GM19239 (cell line): ENCODE data around the gene PEX26.

Source experiments
- DNase-seq: peaks from one replicate; pipeline ENCODE4 v3.0.0; 2011; ENCODE audit warnings: low spot score; ENCODE audit not compliant: insufficient read length
- FAIRE-seq: peaks from 2 replicates; lab custom pipeline; 2011; peaks lifted over from hg19 to GRCh38; lab: Jason Lieb, UNC

Gene PEX26

DNA sequence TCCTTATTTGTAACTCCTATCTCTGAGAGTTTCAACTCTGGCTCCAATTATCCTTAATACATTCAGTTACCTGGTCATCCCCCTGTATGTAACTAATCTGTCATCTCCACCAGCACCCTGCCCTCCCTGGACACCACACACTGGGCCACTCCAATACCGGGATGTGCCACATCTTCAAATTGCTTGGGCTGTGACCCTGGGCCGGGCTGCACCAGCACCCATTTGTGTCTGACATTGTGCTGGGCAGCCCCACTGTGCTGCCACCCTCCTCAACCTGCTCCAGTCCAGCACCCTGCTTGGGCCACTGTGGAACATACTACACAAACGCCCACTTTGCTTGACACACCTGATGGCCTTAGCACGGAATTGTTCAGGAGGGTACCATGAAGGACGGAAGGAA, 70.0 kb downstream of the PEX26 start:
- no peak for DNase-seq
- FAIRE-seq, result no peak

DNA sequence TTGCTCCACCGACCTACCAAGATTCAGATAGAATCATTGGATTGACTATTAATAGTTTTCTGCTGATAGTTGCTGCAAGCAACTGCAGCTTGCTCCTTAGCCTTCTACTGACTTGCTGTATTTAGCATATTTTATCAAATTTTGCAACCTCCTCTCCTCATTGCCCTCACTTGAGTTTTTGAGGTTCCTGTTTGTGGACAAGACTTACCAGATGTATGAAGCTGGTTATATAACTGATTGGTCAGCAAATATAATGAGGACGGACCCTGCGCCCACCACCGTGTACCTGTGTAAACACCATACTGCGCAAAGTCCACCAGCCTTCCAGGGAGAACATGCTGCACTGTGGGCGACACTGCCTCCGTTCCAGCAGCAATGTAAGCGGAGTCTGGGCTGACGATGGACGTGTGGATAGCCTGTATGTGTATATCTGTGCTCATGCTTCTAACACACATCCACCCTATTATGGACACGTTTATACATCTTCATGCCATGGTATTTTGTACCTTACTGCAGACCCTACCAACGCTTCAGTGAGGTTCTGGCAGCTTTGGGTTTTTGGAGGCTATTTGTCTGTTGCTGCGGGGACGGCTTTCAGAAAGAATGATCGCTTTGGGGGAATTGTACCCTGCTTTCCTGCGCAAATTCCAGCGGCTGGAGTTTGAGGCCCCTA, 70.6 kb downstream of the PEX26 start:
- no peak for FAIRE-seq
- DNase-seq, result no peak

DNA sequence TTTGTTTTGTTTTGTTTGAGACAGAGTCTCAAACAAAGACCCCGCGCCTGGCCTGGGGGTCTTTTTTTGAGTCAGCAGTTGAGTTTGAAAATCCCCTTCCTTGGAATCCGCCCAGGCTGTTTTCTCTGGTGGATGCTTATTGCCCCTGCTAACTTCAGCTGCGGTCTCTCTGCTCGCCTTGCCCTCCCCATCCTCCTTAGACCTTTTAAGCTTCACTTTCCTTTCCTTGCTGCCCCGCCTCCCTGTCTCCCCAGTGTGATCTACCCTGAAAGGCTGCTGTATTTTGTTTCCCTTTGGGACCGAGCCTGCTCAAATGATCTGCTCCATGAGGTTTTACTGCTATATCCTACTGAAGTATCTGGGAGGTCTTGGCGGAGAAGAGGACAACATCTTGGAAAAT, 74.7 kb downstream of the PEX26 start:
- FAIRE-seq, result peak; percentile 8
- DNase-seq, result peak; percentile 66

DNA sequence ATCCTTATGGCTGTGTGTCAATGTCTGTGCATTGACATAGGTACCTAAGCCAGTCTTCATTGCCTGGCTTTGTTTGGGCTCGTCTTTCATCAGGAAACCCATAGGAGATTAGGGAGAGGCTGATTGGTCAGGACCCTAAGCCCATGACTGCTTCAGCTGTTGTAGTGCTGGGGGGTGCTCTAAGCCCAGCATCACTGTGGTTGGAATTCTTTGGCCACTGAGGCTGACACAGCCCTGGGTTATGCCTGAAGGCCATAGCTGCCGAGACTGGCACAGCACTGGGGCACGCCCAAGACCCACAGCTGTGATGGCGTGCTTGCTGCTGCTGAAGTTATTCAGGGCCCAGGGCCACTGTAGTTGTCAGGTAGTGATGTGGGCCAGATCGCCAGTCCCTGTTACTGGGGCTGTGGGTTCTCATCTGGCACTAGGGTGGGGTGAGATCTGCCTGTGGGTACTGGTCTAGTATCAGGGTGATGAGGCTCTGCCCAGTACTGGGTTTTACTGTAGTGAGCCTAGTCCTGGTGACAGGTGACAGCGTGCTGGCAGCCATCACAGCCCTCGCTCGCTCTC, 77.1 kb downstream of the PEX26 start:
- FAIRE-seq (no peak), DNase-seq (no peak)
